Renal cortex interstitium (tissue), 11 donors: Measurements from ENCODE around the gene CHRM3. TPM values are rescaled to one million over a fixed set of nuclear protein-coding genes. Genes with fewer than 3 reads are reported as not detected.

Experiments
- DNase-seq, 11 donors: peaks; one replicate each; pipeline ENCODE4 v3.0.0-alpha.2; 2013; ENCODE audit warnings: low read depth in 9 of 11, low spot score in 4 of 11; ENCODE audit errors: extremely low read depth in 1 of 11
- polyA plus RNA-seq, 3 donors: library from polyadenylated mRNA; unstranded; fragments of 120-200 nt; gene quantifications; one replicate each; pipeline ENCODE4 v1.2.1, GENCODE V29; 2013; ENCODE audit not compliant: insufficient read length in 3 of 3

CHRM3 gene
- polyA plus RNA-seq, 3 donors, result 7.5 to 7.7 (median 7.7) TPM

GRCh38 chr1:239389703-239390102, 3.3 kb downstream of the CHRM3 start:
- no peak for DNase-seq

DNA sequence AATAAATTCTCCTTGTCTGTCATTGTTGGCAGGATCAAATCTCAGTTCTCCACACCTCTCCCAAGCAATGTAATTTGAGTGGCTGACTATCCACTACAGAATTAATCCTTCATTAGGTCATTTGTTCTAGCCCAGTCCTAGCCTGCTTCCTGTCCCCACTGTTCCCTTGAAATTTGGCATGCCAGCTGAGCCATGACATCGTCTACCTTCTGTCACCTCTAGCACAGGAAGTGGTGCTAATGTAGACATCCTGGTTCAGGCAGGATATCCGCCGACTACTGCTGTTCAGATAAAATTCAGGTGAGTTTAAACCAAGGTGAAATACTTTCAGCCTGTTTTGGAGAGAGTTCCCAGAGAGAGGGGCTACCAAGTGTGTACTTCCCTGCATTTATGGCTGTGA, 5.9 kb downstream of the CHRM3 start:
- DNase-seq, result no peak

DNA sequence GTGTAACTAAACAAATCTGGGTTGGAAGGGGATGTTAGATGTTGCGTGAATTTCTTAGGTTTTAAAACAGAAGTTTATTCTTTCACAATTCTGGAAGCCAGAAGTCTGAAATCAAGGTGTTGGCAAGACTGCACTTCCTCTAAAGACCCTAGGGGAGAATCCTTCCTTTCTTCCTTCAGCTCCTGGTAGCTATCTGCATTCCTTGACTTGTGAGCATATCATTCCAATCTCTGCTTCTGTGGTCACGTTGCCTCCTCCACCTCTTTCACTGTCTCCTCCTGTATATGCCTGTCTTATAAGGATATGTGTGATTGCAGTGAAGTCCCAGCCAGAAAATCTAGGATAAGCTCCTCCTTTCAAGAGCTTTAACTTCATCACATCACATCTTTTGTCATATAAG, 7.7 kb downstream of the CHRM3 start:
- no peak for DNase-seq

DNA sequence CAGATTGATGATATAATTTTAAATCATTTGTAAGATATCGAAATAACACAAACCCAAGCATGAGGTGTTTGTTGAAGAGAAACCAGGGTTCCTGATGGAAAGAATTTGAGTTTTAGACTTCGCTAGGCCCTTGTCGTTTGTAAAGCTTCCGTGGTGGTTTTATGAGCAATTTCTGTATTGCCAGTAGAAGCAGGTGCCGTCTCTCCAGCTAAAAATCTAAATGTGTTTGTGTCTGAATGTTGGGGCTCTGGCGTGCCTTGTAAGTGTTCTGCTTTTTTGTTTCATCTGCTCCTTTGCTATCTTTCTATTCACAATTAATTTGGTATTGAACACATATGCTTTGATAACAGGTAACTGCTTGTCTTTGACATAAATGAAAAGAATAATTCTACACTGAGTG, 27.5 kb downstream of the CHRM3 start:
- no peak for DNase-seq

DNA sequence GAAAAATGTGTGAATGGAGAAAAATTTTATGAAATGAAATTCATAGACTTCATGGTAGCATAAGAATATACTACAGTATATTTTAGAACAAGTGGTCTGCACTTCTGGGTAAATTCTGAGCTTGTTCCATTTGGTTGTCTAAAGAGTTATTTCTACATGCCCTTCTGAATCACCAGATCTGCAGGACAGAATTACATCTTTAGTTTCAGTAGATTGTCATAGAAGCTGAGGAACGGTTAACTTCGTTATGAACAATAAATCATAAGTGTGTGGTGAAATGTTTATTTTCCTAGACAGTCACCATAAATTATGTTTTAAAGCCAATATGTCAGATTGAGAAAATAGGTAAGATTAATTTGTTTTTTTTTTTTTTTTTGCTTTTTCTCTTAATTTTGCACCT, 30.9 kb downstream of the CHRM3 start:
- no peak for DNase-seq

DNA sequence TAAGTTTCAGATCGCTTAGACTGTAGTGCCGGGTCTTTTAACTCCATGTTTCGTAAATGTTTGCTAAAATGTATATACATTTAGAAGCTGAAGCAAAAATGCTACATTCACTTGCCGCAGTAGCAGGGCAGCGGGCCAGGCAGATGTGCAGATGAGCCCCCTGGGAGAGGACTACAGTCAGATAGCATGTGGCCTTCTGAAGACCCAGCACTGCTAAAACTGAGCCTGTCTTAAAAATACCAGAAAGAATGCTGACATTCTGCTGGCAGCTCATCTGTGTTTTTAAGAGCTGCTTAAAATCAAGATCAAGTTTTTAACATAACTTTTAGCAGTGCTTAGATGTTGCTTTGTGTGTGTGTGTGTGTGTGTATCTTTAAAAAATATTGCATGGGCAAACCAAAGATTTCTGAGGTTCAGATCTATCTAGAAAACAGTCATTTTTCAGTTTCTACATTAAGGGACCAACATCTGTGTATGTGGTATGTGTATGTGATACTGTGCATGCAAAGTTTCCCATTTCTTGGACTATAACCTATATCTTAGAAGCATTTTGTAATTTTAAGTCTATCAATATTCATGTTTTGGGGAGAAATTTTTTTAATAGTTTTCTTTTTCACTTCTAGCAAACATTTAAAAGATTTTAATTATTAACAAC, 31.7 kb downstream of the CHRM3 start:
- DNase-seq, result no peak

- DNase-seq, result no peak
Observed at GRCh38 chr1:239418681-239419080, 32.3 kb downstream of the CHRM3 start.

DNA sequence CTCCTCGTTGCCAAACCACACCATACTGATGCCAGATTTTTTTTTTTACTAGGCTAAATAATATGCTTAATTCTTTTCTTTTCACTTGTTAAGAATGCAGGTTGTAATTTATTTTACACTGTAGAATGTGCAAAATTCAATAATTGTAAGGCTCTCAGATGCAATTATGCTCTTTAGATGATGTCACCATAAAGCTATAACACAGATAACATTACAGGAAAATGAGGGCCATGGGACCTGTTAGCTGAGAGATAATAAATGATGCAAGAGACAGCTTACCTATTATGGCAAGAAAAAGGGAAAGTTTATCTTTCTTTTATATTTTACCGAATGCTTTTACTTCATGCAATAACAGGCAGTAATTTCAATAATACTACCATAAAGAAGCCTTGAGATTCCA, 35.4 kb downstream of the CHRM3 start:
- DNase-seq, result no peak

- no peak for DNase-seq
Observed at GRCh38 chr1:239422818-239423217, 36.5 kb downstream of the CHRM3 start.

- no peak for DNase-seq
Observed at GRCh38 chr1:239426821-239427475, 40.6 kb downstream of the CHRM3 start.

GRCh38 chr1:239427712-239428111, 41.3 kb downstream of the CHRM3 start:
- no peak for DNase-seq

- no peak for DNase-seq
Observed at GRCh38 chr1:239428120-239428710, 41.8 kb downstream of the CHRM3 start.

DNA sequence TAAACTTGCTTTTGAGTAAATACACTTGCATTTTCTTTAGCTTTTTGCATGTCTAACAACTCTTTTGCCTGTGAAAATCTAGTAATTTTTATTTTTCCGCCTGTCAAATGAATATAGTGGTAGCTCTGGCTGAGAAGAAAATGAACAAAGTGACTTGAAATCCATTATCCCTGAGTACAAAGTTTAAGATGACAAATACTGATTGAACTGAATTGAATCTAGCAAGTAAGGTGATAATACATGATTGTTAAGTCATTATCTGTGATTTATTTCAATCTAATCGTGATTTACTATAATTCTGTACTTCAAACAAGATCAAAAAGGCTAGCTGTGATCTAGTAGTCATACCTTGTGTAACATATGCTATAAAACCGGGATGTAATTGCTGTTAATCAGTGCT, 42.8 kb downstream of the CHRM3 start:
- no peak for DNase-seq

- DNase-seq, result no peak
Observed at GRCh38 chr1:239432255-239432654, 45.9 kb downstream of the CHRM3 start.

GRCh38 chr1:239434181-239434580, 47.8 kb downstream of the CHRM3 start:
- no peak for DNase-seq
